Measurements from ENCODE around the gene ARFGEF2.

GRCh38 chr20:48920527-48921167 is 864 bp upstream of the ARFGEF2 start:
- TF ChIP-seq CTCF (IDR thresholded peaks at IDR 0.05) (no peak), EZH2 (IDR thresholded peaks at IDR 0.05) (no peak), EZH2phosphoT487 (IDR thresholded peaks at IDR 0.05) (no peak)

All from neural progenitor cell (in vitro differentiated cells).